Hematopoietic multipotent progenitor cell treated with erythropoietin and hydrocortisone succinate and interleukin-3 and kit ligand, for 17 days (in vitro differentiated cells): ENCODE measurements around the gene HIGD1B.
A peak's percentile ranks its signal among the peaks of the same experiment; 100 is the strongest.

Experiments used
- DNase-seq: peaks from one replicate; pipeline ENCODE4 v3.0.0-alpha.2; 2015; ENCODE audit warnings: low spot score

HIGD1B gene

DNA sequence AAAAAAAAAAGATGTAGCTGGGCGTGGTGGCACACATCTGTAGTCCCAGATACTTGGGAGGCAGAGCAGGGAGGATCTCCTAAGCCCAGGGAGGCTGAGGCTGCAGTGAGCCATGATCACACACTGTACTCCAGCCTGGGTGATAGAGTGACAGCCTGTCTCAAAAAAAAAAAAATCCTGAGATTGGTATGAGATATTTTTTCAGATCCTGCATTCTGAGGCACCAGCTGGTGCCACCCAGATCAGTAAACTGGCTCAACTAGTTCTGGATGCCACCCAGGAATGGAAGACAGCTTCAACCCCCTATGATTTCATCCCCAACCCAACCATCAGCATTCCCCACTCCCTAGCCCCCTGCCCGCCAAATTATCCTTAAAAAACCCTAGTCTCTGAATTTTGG is 10.5 kb upstream of the HIGD1B start:
- DNase-seq = no peak

DNA sequence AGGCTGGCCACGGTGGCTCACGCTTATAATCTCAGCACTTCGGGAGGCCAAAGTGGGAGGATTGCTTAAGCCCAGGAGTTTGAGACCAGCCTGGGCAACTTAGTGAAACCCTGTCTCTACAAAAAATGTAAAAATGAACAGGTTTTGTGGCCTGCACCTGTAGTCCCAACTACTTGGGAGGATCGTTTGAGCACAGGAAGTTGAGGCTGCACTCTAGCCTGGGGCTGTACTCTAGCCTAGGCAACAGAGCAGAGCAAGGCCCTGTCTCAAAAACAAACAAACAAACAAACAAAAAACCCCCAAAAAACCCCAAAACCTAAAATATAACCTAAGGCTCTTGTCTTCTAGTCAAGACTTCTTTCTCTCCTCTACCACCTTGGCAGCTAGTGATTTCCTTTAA is 7.4 kb upstream of the HIGD1B start:
- no peak for DNase-seq

DNA sequence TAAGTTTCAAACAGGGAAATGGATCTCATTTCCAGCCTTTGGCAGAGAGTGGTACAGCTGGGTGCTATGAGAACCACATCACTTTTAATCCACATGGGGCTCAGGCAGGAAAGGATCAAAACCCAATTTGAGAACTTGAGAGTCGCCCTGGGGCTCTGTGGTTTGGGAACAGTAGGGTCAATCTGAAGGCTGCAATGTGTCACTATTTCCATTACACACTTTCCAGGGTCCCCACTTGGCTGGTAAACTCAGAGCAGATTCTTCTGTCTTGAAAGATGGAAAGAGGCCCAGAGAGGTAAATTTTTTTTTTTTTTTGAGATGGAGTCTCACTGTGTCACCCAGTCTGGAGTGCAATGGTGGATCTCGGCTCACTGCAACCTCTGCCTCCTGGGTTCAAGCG is 6.7 kb upstream of the HIGD1B start:
- no peak for DNase-seq

DNA sequence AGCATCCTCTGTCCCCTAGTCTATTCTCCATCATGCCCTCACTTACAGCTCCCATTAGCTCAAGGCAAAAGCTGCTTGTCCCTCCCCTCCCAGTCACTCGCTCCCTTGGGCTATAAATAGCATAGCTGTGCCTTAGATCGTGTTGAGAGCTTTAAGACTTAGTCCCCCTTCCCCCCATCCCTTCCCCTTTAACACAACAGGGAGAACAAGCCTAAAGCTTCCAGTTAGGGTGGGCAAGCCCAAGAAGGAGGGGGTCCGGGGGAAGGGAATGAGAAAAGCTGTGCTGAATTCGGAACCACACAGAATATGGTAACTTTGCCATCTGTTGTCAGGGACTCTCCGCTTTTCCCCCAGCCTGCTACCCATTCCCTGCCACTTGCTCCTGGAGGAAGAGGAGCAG is 4.9 kb upstream of the HIGD1B start:
- DNase-seq = no peak

DNA sequence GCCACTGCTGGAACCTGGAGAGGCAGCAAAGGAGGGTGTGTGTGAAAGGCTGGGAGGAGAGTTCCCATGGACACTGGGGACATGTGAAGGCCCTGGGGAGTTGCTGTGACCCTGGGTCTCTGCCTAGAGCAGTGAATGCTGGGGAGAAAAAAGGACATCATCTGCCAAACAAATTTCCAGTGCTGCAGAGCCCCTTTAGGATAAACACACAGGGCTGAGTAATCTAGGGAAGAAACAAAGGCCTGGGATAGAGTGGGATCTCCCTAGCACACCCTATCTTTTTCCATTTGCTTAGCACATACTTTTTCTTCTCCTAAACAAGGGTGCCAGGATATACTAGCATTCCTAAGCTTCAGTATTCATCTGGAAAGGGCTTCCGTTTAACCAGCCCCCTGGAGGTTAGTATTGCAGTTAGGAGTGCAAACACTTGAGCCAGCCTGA is 3.3 kb upstream of the HIGD1B start:
- DNase-seq = no peak

DNA sequence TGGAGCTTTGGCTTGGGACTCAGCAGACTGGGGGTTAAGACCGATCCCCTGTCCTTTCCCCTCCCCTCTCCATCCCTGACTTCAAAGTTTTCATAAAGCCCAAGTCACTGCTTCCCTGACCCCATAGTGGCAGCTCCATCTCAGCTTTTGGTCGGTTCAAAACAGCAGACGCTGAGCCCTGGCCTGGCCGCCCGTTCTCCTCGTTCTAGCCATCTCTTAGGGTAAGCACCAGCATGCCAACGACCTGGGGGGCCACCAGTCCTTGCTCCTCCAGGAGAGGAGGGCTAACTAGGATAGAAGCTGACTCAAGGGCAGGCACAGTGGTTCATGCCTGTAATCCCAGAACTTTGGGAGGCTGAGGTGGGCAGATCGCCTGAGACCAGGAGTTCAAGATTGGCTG is 1.5 kb upstream of the HIGD1B start:
- DNase-seq = no peak

DNA sequence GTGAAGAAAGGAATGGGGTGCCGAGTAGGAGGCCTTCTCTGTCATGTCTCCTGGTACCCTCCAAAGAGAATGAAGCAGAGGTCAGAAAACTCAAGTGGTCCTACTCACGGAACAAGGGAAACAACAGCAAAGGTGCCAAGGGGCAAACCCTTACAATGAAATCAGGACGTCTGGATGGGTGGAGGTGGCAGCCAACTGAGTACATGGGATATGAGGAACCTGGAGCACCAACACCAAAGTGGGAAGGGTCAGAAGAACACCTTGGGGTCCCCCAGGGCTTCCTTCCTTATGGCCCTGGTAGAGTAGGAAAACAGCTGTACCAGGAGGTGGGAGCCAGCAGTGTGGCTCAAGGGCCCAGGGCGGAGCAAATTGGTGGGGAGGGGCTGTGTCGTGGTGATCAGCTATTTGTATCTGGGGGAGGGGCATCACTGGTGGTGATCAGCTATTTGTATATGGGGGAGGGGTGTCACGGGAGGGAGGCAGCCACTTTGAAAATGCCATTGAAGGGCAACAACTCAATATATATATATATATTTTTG is 643 bp downstream of the HIGD1B start:
- no peak for DNase-seq

DNA sequence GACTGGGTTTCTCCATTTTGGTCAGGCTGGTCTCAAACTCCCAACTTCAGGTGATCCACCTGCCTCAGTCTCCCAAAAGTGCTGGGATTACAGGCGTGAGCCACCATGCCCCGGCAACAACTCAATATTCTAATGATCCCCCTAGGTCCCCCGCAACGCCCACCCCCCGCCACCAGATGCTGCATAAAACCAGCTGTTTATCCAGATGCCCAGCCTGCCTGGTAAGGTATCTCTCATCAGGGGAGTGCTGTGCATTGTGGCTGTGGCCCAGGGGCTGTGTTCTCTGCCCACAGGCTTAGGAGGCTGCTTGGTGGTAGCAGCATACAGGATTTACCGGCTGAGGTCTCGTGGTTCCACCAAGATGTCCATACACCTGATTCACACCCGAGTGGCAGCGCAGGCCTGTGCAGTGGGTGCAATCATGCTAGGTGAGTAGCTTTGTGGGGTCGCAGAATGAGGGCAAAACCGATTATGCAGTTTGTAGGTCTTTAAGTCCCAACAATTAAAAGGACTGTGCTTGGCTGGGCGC is 1.3 kb downstream of the HIGD1B start:
- DNase-seq = no peak

DNA sequence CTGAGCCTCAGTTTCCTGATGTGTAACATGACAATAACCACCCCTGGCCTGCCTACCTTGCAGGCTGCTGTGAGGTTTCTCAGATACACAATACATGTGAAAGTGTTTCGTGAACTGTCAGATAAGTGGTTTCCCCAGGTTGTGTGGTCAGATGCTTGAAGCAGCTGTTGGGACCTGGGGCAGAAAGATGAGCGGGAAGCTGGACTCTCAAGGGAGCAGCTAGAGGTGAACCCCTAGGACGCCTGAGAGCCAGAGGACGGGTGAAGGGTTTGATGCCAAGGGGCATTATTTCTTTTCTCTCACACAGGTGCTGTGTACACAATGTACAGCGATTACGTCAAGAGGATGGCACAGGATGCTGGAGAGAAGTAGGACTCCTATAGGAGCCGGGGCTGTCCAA is 2.3 kb downstream of the HIGD1B start:
- no peak for DNase-seq

DNA sequence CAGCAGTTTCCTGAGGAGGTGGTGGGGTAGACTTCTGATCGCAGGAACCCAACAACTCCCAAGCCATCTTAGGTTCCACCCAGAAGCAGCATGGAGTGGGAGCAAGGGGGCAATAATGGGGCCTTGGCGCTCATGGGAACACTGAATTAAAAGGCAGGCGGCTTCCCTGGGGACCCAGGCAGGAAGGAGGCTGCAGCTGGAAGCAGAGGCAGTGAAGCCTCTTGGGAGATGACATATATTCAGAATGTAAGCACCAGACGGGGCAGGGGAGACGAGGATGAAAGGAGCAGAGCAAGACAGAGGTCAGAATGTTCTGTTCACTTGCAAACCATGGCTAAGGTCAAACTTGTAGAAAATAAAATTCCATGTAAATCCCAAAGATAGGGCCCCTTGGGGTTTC is 2.9 kb downstream of the HIGD1B start:
- DNase-seq = no peak

DNA sequence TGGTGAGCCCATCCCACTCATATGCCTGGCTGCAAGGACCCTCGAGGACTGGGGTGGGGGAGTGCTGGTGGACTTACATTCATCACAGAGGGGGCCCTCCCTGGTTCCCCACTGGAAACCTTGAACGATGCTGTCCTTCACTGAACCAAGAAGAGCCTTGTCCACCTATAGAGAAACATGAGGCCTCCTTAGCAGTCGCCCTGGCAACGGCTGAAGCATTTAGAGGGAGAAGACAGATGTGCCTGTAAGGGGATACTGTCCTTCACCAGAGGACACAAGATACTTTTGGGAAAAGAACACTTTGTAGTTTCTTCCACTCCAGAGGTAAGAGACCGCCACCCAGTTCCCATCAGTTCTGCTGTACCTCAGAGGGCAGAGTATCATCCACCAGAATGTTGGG is 6.5 kb downstream of the HIGD1B start:
- DNase-seq = no peak

DNA sequence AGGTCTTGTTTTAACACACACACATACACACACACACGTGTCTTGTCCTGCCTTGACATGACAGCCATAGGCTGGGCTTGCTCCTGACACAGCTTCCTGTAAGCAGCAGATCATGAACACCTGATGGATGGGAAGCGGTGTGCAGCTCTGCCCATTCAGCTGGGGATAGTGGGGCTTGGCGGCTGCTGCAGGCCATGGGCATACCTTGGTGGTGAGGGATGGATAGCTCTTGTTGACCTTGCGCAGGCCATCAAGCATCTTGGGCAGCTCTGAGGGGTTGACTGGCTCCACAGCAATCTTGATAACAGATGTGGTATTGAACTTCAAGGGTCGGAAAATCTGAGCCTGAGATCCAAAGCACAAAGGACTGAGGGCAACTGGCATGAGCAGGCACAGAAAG is 12.0 kb downstream of the HIGD1B start:
- DNase-seq = no peak

DNA sequence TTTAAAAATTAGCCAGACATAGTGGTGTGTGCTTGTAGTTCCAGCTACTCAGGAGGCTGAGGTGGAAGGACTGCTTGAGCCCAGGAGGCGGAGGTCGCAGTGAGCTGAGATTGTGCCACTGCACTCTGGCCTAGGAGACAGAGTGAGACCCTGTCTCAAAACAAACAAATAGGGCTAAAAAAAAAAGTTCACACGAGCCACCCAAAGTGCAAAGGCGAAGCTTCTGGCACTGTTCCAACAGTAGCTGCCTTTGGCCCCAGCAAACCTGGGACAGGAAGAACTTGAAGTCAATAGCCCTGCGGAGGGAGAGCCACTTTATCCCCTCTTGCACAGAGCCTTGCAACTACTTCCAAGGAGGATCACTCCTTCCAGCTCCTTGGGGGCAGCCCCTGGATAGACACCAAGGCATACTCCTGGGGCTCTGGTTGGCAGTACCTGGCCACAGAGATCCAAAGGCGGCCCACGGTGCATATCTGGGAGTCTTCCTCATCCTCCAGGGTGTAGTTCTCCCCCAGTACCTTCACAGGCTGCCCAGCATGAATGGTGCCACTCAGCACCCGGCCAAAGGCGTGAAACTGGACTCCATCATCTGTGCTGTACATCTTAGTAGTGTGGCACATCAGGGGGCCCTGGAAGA is 14.7 kb downstream of the HIGD1B start:
- no peak for DNase-seq

DNA sequence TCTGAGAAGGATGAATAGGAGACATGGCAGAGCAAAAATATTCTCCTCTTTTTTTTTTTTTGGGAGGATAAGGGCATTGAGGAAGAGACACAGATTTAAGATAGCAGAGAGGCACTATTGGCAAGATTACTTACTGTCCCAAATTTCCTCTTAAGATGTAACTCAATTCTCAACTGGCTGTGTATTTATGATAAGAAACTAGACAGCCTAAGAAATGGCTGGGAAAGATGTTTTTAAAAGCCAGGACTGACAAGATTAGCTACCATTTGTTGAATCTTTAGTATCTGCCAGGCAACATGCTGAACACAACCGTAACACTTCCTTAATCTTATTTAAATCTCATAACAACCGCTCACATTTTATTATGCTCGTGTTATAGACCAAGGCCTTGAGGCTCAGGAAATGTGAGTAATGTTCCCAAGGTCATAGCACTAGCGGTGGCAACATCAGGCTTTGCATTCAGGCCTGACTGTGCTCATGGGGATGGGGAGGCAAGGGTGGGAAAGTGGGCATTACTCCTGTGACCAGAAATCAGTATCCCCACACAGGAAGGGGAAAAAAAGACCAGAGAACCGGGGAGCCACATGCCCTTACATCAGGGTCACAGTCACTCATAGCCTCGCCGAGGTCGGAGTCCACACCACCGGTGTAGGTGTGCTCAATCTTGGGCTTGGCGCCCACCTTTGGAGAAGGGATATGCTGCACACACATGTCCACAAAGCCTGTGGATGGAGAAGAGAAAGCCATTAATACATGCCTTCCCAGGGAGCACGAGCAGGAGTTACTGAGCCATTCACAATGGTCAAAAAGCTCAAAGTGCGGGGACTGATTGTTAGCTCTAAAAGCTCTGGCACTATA is 15.6 kb downstream of the HIGD1B start:
- no peak for DNase-seq

DNA sequence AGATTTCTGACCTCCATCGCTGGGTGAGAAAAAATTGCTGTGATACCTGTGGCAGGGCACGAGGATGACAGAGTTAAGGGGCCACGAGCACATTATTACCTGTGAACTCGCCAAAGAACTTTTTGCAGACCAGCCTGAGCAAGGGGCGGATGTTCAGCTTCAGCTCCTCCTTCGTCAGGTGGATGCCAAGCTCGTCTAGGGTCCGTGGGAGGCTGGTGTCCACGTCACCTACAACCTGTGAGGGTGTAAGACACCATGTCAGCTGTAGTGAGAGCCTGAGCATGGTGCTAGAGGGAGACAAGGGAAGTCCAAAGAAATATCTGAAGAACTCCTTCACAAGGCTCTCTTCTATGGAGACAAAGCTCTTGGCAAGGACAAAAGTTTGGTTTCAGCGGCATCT is 17.1 kb downstream of the HIGD1B start:
- DNase-seq = no peak

DNA sequence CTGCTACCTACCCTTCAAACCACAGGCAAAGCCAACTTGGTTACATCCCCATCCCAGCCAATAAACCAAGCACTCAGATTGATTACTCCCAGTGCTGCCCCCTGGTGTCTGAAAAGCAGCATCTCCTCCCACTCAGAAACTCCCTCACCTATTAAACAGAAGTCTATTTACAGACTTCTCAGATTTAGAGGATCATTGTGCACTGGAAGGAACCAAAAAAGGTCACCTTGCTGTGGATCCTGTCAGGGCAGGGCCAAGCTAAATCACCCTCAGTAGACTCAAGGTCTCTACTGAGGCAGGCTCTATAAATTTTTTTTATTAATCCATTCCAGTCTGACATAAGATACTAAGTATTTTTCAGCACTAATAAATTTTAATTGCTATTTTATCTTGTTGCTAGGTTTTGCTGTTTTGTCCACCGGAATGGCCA is 17.6 kb downstream of the HIGD1B start:
- DNase-seq = peak; percentile 70

DNA sequence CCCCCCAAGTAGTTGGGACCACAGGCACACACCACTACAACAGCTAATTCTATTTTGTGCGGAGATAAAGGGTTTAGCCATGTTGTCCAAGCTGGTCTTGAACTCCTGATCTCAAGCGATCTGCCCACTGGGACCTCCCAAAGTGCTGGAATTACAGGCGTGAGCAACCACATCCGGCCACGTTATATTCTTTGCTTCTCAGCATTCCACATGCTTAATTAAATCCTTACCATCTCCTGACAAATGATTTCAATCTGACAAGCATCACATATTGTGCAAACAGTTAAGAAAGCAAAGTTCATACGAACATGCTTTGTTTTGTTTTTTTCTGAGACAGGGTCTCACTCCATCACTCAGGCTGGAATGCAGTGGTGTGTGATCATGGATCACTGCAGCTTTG is 18.2 kb downstream of the HIGD1B start:
- no peak for DNase-seq

DNA sequence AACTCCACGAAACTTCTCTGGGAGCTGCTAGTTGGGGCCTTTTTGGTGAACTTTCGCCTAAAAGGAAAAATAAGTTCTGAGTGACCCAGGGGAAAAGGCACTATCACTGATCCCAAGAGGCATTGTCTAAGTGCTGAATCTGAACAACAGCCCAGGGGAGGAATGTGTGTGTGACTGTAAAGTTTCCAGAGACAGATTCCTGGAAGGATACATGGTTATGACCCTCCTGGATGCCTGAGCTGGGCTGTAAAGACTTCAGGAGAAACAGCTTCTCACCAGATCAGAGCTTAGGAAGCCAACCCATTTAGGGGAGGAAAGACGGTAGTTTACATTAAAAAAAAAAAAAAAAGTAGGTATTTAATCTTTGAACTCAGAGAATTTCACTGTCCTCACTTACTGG is 20.2 kb downstream of the HIGD1B start:
- DNase-seq = no peak

DNA sequence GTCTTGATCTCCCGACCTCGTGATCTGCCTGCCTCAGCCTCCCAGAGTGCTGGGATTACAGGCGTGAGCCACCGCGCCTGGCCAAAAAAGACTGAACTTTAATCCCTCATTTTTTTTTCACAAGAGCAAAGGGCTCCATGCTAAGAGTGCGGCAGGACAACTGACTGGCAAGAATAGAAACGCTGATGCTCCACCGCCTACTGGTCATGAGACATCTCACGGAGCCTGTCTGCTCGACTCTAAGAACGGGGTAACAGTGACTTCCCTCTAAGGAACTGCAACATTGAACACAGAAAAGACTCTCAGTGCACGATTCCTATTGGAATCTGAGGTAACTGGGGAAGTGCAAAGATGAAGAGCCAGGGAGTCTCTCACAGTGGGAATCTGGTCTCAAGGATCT is 23.9 kb downstream of the HIGD1B start:
- no peak for DNase-seq

DNA sequence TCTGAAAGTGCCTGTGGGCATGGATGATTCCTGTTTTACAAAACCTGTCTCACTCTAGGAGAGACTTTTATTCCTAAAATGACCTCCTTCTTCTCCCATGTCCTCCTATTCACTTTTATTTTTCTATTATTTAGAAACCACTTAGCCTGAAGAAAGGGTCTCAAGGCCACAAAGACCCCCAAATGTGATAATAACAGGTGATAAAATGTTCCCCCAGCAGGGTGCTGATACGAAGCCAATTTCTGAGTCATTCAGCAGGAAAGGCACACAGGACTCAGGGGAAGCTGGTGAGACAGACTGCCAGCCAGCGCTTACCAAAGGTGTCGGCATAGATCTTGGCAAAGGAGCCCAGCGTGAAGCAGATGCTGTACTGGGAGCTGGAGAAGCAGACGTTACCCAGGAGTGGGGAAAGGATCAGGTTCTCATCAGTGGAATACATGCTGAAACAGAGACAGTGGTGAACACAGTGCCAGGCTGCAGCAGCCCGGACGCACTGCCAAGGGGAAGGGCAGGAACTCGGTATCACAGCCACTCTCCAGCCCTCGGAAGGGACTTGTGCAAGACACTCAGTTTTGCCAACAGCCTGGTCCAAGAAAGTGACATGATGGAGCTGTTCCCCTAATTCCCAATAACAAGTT is 24.6 kb downstream of the HIGD1B start:
- DNase-seq = no peak

DNA sequence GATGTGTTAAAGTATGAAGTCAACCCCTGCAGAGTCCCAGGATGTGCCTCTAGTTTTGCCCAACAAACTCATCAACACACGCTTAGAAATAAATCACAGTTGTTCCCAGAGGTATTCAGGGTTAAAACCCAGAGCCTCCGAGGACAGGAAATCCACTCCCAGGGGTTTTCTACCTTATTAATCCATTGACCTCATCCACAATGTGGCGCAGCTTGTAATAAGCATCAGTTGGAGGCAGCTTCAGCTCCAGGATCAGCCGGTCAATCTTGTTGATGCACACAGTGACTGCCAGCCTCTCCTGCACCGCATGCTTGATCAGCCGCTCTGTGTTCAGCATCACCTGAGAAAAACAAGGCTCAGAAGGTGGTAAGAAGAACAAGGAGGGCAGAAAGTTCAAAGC is 28.1 kb downstream of the HIGD1B start:
- DNase-seq = no peak

DNA sequence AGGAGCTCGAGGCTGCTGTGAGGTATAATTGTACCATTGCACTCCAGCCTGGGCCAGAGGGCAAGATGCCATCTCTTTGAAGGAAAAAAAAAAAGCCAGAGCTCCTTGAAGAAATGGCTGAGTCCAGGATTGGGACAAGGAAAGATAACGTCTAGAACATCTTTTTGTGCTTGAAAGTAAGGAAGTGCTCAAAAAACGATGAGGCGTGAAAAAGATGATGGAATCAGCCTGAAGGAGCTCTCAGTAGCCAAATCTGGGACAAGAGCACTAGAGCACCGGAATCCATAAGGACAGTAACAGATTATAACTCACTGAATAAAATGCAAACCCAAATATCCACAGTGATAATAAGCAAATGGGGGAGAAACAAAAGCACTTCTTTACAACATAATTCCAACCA is 29.4 kb downstream of the HIGD1B start:
- no peak for DNase-seq
